ENCODE measurements around the gene IDH2. TPM values are rescaled to one million over a fixed set of nuclear protein-coding genes. Genes with fewer than 3 reads are reported as not detected.
"Not testable (repeated sequence)": the region's sequence is repeated elsewhere in the genome, so short reads cannot be mapped to it uniquely, and the experiment has no call there.

Gene IDH2
- total RNA-seq, 1 donor from 2014 or later: 1,173 TPM

- intact Hi-C loops (cut with DNase I): loop anchor here (10.0 kb wide), 1 partner anchor 178 kb away; the partner anchor contains the start of gene AP3S2
These were observed 29.2 kb downstream of the IDH2 start for GRCh38 chr15:90072978-90073640.

DNA sequence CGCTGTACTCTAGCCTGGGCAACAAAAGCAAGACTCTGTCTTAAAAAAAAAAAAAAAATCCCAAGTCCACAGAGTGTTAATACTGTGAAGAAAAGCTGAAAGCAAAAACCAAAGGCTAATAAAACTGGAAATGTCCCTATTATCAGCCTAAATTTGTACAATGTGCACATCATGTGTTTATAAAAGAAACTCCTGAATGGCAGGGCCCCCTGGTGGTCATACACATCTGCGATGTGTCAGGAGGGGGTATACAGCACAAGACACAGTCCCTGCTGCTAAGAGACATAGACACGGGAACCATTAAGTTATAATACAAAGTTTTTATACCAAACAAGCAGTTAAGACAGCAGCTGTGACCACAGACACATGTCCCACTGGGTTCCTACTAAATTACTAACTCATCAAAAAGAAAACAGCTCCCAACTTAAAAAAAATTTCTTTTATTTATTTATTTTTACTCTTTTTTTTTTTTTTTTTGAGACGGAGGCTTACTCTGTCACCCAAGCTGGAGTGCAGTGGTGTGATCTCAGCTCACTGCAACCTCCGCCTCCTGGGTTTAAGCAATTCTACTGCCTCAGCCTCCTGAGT, 31.0 kb downstream of the IDH2 start:
- intact Hi-C loops (cut with DNase I): loop anchor here (2.0 to 10.0 kb wide), 2 partner anchors 71 to 177 kb away; partner anchors contain the start of genes AP3S2 and ZNF710
- ATAC-seq (peak; percentile 74), DNase-seq (ENCODE audit: missing footprints) (peak; percentile 87)

More at GRCh38 chr15:90072978-90073640, 29.2 kb downstream of the IDH2 start:
- no peak for DNase-seq (ENCODE audit: missing footprints)
- no peak for ATAC-seq

DNA sequence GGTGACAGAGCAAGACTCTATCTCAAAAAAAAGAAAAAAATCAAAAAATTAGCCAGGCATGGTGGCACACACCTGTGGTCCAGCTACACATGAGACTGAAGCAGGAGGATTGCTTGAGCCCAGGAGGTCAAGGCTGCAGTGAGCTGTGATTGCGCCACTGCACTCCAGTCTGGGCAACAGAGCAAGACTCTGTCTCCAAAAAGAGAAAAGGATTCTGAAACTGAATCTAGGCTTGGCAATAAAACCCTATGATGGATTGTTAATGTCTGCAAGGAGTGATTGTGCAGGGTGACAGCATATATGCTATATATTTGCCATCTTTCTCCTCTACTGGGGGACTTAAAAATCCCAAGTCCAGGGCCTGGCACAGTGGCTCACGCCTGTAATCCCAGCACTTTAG, 31.6 kb downstream of the IDH2 start:
- ATAC-seq: not testable (repeated sequence)
- intact Hi-C loops (cut with DNase I): loop anchor here (2.0 to 10.0 kb wide), 2 partner anchors 70 to 176 kb away; partner anchors contain the start of genes AP3S2 and ZNF710

GRCh38 chr15:90067953-90068606, 34.2 kb downstream of the IDH2 start:
- intact Hi-C loops (cut with DNase I): loop anchor here (5.0 kb wide), 2 partner anchors 156 to 306 kb away; partner anchors contain the start of gene ARPIN
- ATAC-seq (no peak), DNase-seq (ENCODE audit: missing footprints) (no peak)

More for the DNA sequence above, 31.6 kb downstream of the IDH2 start:
- not testable (repeated sequence) for DNase-seq (ENCODE audit: missing footprints)

- ATAC-seq (no peak), DNase-seq (ENCODE audit: missing footprints) (no peak)
- intact Hi-C loops (cut with DNase I): loop anchor here (5.0 kb wide), 2 partner anchors 155 to 305 kb away; partner anchors contain the start of gene ARPIN
These were observed 34.9 kb downstream of the IDH2 start for GRCh38 chr15:90067181-90067952.

GRCh38 chr15:90065682-90066049, 36.6 kb downstream of the IDH2 start:
- no peak for DNase-seq (ENCODE audit: missing footprints)
- intact Hi-C loops (cut with DNase I): loop anchor here (5.0 kb wide), 2 partner anchors 153 to 303 kb away; partner anchors contain the start of gene ARPIN
- ATAC-seq: no peak

DNA sequence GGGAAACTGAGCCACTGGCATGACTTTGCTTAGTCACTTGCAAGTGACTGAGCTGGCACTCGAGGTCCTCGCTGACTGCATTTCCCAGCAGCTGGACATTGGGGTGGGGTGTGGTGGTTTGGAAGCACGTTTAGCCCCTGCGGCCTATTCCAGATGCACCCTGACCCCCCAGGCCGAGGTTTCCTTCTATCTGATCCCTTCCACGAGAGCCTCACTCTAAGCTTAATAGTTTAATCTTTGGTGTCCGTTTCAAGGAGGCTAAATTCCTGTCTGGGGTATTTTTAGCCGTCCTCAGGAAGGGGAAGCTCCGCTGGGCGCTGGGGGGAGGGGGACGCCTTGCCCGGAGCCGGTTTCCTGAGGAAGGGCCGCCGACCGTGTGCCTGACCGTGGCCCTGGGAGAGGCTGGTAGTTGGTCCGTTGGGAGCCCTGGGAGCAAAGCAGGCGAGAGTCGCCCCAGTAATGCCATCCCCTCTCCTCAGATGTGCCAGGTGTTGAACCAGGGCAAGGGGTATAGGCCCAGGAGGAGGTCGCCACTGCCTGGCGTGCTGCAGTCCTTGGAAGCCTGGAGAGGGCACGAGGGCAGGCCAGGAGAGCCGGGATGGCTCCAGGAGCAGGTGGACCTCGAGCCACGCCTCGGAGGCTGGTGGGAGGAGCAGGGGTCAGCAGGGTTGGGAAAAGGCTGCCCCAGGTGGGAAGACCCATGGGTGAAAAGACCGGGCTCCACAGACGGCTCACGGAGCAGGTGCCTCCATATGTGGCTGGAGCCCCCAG, 37.2 kb downstream of the IDH2 start:
- intact Hi-C loops (cut with DNase I): loop anchor here (5.0 kb wide), 2 partner anchors 153 to 303 kb away; partner anchors contain the start of gene ARPIN
- peak; percentile 65 for ATAC-seq

DNA sequence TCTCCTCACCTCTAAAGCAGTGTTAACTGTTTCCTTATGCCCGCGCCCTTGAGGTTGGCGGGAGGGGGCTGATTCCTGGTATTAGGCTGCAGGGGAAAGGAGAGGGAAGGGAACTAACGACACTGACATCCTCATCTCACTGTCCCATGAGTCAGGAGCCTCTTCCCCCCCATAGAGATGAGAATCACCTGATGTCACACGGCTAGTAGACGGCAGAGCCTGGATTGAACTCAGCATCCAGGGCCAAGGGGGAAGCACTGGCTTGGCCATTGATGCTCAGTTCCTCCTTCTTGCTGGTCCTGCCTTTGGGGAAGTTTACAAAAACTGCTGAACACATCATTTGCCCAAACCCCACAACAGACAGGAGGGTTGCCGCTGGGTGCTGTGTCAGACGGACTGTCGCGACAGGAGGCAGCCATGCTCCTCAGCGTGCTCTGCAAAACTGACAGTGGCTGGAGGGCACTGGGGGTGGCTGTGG, 38.5 kb downstream of the IDH2 start:
- DNase-seq (ENCODE audit: missing footprints): peak; percentile 86
- intact Hi-C loops (cut with DNase I): no loop called here
- peak; percentile 35 for ATAC-seq

More for the DNA sequence above, 37.2 kb downstream of the IDH2 start:
- DNase-seq (ENCODE audit: missing footprints): peak; percentile 90

DNA sequence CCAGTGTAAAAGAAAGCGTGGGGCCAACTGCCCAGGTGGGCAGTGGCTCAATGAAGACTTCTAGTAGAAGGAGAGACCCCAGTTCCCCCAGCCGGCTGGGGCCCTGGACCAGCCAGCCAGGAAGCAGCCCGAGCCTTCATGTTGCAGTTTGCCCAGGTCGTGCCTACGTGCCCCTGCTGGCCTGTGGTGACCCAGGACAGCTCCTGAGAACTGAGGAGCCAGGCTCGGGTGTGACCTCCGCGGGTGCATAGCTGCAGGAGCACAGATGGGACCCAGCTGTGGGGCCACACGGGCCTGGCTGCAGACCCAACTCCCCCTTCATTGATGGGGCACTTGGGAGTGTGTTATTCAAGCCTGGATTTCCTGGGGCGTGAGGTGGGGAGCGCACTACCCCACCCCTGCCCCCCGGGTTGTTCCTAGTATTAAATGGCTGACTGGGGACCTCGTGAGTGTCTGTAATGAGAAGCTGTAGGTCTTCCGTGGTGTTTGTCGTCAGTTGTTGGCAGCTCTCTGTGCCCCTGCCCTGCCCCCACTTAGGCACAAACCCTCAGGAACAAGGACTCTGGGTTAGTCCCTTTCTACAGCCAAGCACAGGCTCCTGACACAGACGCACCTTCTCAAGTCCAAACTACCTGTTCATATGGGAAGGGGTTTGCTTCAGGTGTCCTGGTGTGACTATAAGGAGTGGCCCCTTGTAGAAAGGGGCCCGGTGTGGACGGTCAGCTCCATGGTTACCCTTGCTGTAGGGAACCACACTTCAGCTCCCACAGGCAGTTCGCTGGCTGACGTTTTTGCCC, 39.1 kb downstream of the IDH2 start:
- no peak for ATAC-seq
- intact Hi-C loops (cut with DNase I): no loop called here

DNA sequence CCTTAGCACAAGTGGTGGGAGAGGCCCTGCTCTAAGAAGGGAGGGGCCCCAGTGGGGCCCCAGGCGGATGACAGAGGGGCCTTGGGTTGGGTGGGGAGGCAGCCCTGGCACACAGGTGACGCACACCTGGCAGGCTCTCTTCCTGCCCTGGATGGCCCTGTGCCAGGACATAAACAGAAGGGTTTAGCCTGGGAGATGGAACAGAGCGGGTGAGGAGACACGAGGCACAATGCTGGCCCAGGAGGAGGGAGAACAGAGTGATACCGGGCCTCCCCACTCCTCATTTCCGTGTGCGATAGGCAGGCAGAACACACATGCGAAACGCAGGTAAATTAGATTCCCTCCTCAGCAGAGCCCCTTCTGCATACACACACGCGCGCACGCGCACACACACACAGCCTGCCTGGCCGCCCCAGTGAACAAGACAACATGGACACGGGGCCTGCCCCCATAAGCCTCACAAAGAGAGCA, 39.8 kb downstream of the IDH2 start:
- no peak for ATAC-seq
- intact Hi-C loops (cut with DNase I): no loop called here
- no peak for DNase-seq (ENCODE audit: missing footprints)

More for the DNA sequence above, 39.1 kb downstream of the IDH2 start:
- no peak for DNase-seq (ENCODE audit: missing footprints)

DNA sequence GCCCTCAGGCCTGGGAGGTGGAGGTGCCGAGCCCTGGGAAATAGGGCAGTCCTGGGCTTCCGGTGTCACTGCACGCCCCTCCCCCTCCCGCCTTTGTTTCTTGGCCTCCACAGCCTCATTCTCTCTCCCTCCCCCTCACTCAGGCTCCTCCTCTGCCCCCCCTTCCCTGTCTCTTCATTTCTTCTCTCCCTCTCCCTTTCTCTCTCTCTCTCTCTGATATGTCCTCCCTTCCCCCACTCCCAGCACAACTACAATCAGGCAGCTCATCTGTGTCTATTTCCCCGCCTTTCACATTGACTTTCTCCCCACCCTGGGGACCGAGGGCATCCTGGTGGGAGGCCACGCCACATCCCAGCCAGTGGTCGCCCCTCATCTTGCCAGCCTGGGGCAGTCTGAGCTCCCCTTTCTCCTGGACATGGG, 40.2 kb downstream of the IDH2 start:
- intact Hi-C loops (cut with DNase I): no loop called here
- ATAC-seq (no peak), DNase-seq (ENCODE audit: missing footprints) (no peak)

DNA sequence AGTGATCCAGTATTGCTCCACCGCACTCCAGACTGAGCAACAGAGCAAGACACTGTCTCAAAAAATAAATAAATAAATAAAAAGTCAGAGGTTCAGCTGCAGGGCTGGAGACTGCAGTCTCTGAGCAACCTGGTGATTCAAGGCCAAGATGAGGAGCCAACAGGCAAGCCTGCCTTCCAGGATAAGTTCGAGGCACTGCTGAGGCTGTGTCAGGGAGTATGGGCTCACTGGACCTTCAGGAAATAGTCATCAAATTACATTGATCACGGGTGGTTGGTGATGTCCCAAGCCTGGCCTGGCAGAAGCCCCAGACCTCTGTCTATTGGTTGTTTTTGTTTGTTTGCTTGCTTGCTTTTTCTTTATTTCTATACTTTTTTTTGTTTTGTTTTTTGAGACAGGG, 41.5 kb downstream of the IDH2 start:
- intact Hi-C loops (cut with DNase I): no loop called here
- DNase-seq (ENCODE audit: missing footprints): no peak
- no peak for ATAC-seq

DNA sequence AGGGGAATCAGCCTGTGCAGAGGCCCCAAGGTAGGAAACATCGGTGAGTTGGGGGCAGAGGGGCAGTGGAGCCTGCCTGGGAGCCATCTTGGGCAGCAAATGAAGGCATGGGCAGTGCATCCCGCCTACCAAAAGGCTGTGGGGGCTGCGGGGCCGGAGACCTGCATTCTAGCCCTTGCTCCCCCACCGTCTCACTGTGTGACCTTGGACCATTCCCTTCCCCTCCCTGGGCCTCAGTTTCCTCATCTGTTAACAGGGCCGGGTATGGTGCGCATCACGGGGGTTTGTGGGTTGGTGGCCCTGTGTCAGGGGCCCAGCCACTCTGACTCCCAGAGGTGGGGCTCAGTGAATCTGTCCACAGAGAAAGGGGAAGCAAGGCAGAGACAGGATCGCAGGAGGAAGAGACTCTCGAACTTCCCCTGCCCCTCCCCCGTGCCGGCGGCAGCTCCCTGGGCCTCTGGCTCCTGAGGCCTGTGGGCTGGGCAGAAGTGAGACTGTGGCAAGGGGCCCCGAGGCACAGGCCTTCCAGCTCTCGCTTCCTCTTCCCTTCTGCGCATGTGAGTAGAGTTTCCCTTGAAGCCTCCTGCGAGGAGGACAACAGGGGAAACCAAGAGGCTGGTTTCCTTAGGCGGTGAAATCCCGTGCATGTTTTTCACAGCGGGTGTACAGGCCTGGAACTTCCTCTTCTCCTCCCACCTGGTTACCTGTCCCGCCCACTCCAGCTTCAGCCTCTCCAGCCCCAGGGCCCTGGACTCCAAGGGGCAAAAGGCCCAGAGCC, 42.9 kb downstream of the IDH2 start:
- peak; percentile 69 for ATAC-seq
- peak; percentile 94 for DNase-seq (ENCODE audit: missing footprints)
- intact Hi-C loops (cut with DNase I): no loop called here

GRCh38 chr15:90058775-90059174, 43.5 kb downstream of the IDH2 start:
- ATAC-seq: no peak
- intact Hi-C loops (cut with DNase I): no loop called here
- DNase-seq (ENCODE audit: missing footprints): no peak

DNA sequence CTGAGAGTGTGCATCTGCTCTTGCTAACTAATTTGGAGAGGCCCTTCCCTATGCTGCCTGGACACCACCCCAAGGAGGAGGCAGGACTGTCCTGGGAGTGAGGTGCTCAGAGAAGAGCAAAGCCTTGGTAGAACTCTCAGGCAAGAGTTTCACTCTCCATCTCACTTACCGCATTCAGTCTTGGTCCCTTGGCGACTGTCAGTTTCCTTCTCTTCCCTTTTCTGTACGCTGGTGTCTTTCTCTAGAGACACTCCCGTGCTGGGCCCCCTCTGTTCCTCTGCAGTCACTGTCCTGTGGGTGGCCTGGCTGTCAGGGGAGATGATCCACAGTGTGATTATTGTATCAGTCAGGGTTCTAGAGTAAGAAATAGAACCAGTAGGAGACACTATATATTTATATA, 44.0 kb downstream of the IDH2 start:
- ATAC-seq (no peak), DNase-seq (ENCODE audit: missing footprints) (no peak)
- intact Hi-C loops (cut with DNase I): no loop called here

DNA sequence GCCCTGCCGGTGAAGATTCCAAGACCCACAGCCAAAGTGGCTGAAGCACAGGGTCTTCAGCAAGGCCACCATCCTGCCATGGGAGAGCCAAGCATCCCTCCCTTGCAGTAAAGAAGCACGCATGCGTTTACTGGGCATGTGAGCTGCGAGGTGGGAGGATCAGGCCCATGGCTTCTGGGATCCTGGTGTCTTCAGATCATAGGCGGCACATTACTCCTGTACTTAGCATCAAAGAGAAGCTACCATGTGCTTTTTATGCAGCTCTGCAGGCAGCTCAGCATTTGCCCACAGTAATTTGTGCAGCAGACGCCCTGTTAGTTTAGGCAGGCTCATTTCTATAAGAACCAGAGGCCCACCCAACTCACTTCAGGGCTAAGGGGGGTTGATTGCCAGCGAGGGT, 45.7 kb downstream of the IDH2 start:
- no peak for DNase-seq (ENCODE audit: missing footprints)
- ATAC-seq: no peak
- intact Hi-C loops (cut with DNase I): no loop called here

Data from Right ventricle myocardium inferior (tissue), 1 donor.